GM12891 (cell line): ENCODE data around the gene MAPKBP1.

Experiments
- POLR2A ChIP-seq: IDR thresholded peaks from 2 replicates; pipeline ENCODE4 v1.6.1; 2011; ENCODE audit warnings: low read depth, low read length, control low read depth
- POLR2AphosphoS5 ChIP-seq: IDR thresholded peaks from 2 replicates; pipeline ENCODE4 v1.6.1; 2011; ENCODE audit warnings: low read depth, low read length, control low read depth
- POU2F2 ChIP-seq: IDR thresholded peaks from 2 replicates; pipeline ENCODE4 v1.6.1; 2011; ENCODE audit warnings: low read depth, mild to moderate bottlenecking, control low read depth, low read length, moderate library complexity
- TAF1 ChIP-seq: IDR thresholded peaks from 2 replicates; pipeline ENCODE4 v1.6.1; 2011; ENCODE audit warnings: low read depth, low read length, control low read depth

DNA sequence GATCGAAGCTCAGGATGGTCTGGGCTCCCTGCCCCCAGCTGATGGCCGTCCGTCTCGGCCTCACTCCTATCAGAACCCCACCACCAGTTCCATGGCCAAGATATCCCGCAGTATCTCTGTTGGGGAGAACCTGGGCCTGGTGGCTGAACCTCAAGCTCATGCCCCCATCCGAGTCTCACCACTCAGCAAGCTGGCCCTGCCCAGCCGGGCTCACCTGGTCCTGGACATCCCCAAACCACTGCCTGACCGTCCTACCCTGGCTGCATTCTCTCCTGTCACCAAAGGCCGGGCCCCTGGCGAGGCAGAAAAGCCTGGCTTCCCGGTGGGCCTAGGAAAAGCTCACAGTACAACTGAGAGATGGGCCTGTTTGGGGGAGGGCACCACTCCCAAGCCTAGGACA, 49.2 kb downstream of the MAPKBP1 start:
- TF ChIP-seq TAF1 (no peak), POLR2AphosphoS5 (no peak), POLR2A (no peak), POU2F2 (no peak)
